Trophoblast cell (in vitro differentiated cells and primary cell): ENCODE data around the gene MANSC4.
"Not testable (repeated sequence)": the region's sequence is repeated elsewhere in the genome, so short reads cannot be mapped to it uniquely, and the experiment has no call there.

ENCODE experiments used
- DNase-seq, 2 donors: peaks; one replicate each; pipeline ENCODE4 v3.0.0-alpha.2; 2016
- H2AFZ ChIP-seq: 2 replicates; pipeline ENCODE4 v1.6.1; 2013; ENCODE audit warnings: low read length, moderate library complexity, mild to moderate bottlenecking; ENCODE audit not compliant: insufficient read depth, poor library complexity
- H2AK5ac ChIP-seq: 2 replicates; pipeline ENCODE4 v1.6.1; 2013; ENCODE audit warnings: mild to moderate bottlenecking, low read length
- H2BK120ac ChIP-seq: 2 replicates; pipeline ENCODE4 v1.6.1; 2013; ENCODE audit warnings: low read length, mild to moderate bottlenecking, moderate library complexity; ENCODE audit not compliant: insufficient read depth, poor library complexity
- H2BK12ac ChIP-seq: 2 replicates; pipeline ENCODE4 v1.6.1; 2013; ENCODE audit warnings: mild to moderate bottlenecking, low read length, moderate library complexity
- H2BK5ac ChIP-seq: 2 replicates; pipeline ENCODE4 v1.6.1; 2013; ENCODE audit warnings: low read length, low read depth, moderate library complexity, mild to moderate bottlenecking; ENCODE audit not compliant: poor library complexity
- H3K14ac ChIP-seq: 2 replicates; pipeline ENCODE4 v1.6.1; 2013; ENCODE audit warnings: mild to moderate bottlenecking, low read length
- H3K18ac ChIP-seq: 2 replicates; pipeline ENCODE4 v1.6.1; 2013; ENCODE audit warnings: mild to moderate bottlenecking, low read length
- H3K23ac ChIP-seq: 2 replicates; pipeline ENCODE4 v1.6.1; 2013; ENCODE audit warnings: low read length
- H3K27ac ChIP-seq: 2 replicates; pipeline ENCODE4 v1.5.1; 2013; ENCODE audit warnings: low read depth, mild to moderate bottlenecking, inconsistent platforms, low read length, moderate library complexity
- H3K27me3 ChIP-seq: 2 replicates; pipeline ENCODE4 v1.6.1; 2013; ENCODE audit warnings: inconsistent platforms, mild to moderate bottlenecking, low read length, moderate library complexity; ENCODE audit not compliant: insufficient read depth
- H3K36me3 ChIP-seq, 2 experiments: 1 replicate in 1 of 2; 2 replicates in 1 of 2; pipeline ENCODE4 v1.6.1; 2013; ENCODE audit warnings: low read length in 2 of 2, mild to moderate bottlenecking in 2 of 2, moderate library complexity in 1 of 2; ENCODE audit not compliant: insufficient read depth in 2 of 2, control insufficient read depth in 1 of 2
- H3K4ac ChIP-seq: 2 replicates; pipeline ENCODE4 v1.6.1; 2013; ENCODE audit warnings: low read depth, mild to moderate bottlenecking, low read length, moderate library complexity
- H3K4me1 ChIP-seq, 2 experiments: 1 replicate in 1 of 2; 2 replicates in 1 of 2; pipeline ENCODE4 v1.6.1; 2013; ENCODE audit warnings: low read length in 2 of 2, mild to moderate bottlenecking in 2 of 2, moderate library complexity in 1 of 2; ENCODE audit not compliant: insufficient read depth in 2 of 2, control insufficient read depth in 1 of 2
- H3K4me2 ChIP-seq: 2 replicates; pipeline ENCODE4 v1.6.1; 2013; ENCODE audit warnings: inconsistent platforms, mild to moderate bottlenecking, low read length, moderate library complexity
- H3K4me3 ChIP-seq: 2 replicates; pipeline ENCODE4 v1.5.1; 2013; ENCODE audit warnings: mild to moderate bottlenecking, low read depth, low read length, inconsistent platforms
- H3K79me1 ChIP-seq: one replicate; pipeline ENCODE4 v1.6.1; 2013; ENCODE audit warnings: low read length
- H3K79me2 ChIP-seq: 2 replicates; pipeline ENCODE4 v1.6.1; 2013; ENCODE audit warnings: low read length, mild to moderate bottlenecking; ENCODE audit not compliant: control insufficient read depth, insufficient read depth, poor library complexity
- H3K9ac ChIP-seq: 2 replicates; pipeline ENCODE4 v1.6.1; 2013; ENCODE audit warnings: mild to moderate bottlenecking, low read length
- H3K9me3 ChIP-seq: 2 replicates; pipeline ENCODE4 v1.6.1; 2013; ENCODE audit warnings: low read depth, mild to moderate bottlenecking, control low read depth, inconsistent platforms, low read length; ENCODE audit not compliant: insufficient read depth
- H4K12ac ChIP-seq: 2 replicates; pipeline ENCODE4 v1.6.1; 2013; ENCODE audit warnings: low read depth, mild to moderate bottlenecking, low read length, moderate library complexity
- H4K8ac ChIP-seq: 2 replicates; pipeline ENCODE4 v1.6.1; 2013; ENCODE audit warnings: low read depth, mild to moderate bottlenecking, low read length, moderate library complexity
- H4K91ac ChIP-seq: one replicate; pipeline ENCODE4 v1.6.1; 2013; ENCODE audit warnings: low read depth, mild to moderate bottlenecking, low read length, moderate library complexity
- WGBS: extraction: QIAGEN DNeasy Blood & Tissue Kit; methylation state at CpG from one replicate; pipeline ENCODE4 v1.1.7; 2013; ENCODE audit warnings: missing lambda C conversion rate; ENCODE audit not compliant: insufficient read length, insufficient coverage; ENCODE audit errors: extremely low coverage; 5-methylcytosine and 5-hydroxymethylcytosine counted together

Gene MANSC4

GRCh38 chr12:27754795-27755194, 25.2 kb downstream of the MANSC4 start:
- H4K91ac ChIP-seq: no peak overlapping the region
- no CpG with 5 or more reads among the region's 3 CpGs for WGBS

GRCh38 chr12:27751386-27752047, 28.5 kb downstream of the MANSC4 start:
- no peaks in the 10 kb centered on the region for H3K9me3 ChIP-seq
- H3K18ac ChIP-seq: peak overlapping the region; percentile 72

More at GRCh38 chr12:27754795-27755194, 25.2 kb downstream of the MANSC4 start:
- no peak overlapping the region for H3K14ac ChIP-seq
- H2AK5ac ChIP-seq: no peak overlapping the region
- no peak overlapping the region for H3K18ac ChIP-seq
- H3K4ac ChIP-seq: no peak overlapping the region
- H3K9me3 ChIP-seq: no peaks in the 10 kb centered on the region
- H4K12ac ChIP-seq: no peak overlapping the region
- H3K27ac ChIP-seq: no peak overlapping the region
- no peak overlapping the region for H2BK120ac ChIP-seq
- DNase-seq: no peak
- no peak overlapping the region for H2AFZ ChIP-seq
- no peak overlapping the region for H3K4me2 ChIP-seq
- H2BK5ac ChIP-seq: no peak overlapping the region
- H2BK12ac ChIP-seq: no peak overlapping the region
- no peak overlapping the region for H3K23ac ChIP-seq
- no peak overlapping the region for H4K8ac ChIP-seq
- no peaks in the 10 kb centered on the region for H3K27me3 ChIP-seq
- peaks cover 5 to 6% of the 10 kb centered on the region in 2 experiments for H3K36me3 ChIP-seq
- H3K4me3 ChIP-seq: no peak overlapping the region
- H3K9ac ChIP-seq: no peak overlapping the region
- H3K79me2 ChIP-seq: no peaks in the 10 kb centered on the region
- no peaks in the 10 kb centered on the region for H3K79me1 ChIP-seq
- H3K4me1 ChIP-seq: peaks cover 5% of the 10 kb centered on the region in 2 experiments

GRCh38 chr12:27747111-27747820, 32.8 kb downstream of the MANSC4 start:
- Histone ChIP-seq H3K36me3 (peaks cover 6 to 8% of the 10 kb centered on the region in 2 experiments), H3K4ac (no peak overlapping the region), H3K79me1 (no peaks in the 10 kb centered on the region), H3K14ac (no peak overlapping the region), H3K18ac (no peak overlapping the region), H3K4me2 (no peak overlapping the region), H3K9me3 (no peaks in the 10 kb centered on the region), H2BK120ac (no peak overlapping the region), H3K4me3 (no peak overlapping the region), H3K79me2 (no peaks in the 10 kb centered on the region), H3K9ac (no peak overlapping the region), H3K23ac (no peak overlapping the region), H2BK5ac (no peak overlapping the region), H3K4me1 (peaks cover 5% of the 10 kb centered on the region in 2 experiments), H4K12ac (no peak overlapping the region), H2AFZ (no peak overlapping the region), H4K91ac (no peak overlapping the region), H2AK5ac (no peak overlapping the region), H3K27me3 (no peaks in the 10 kb centered on the region), H3K27ac (no peak overlapping the region), H4K8ac (no peak overlapping the region), H2BK12ac (no peak overlapping the region)
- DNase-seq: no peak
- WGBS: no CpG with 5 or more reads among the region's 3 CpGs

More at GRCh38 chr12:27751386-27752047, 28.5 kb downstream of the MANSC4 start:
- Histone ChIP-seq H2BK5ac (peak overlapping the region; percentile 44), H2AK5ac (no peak overlapping the region), H4K8ac (peak overlapping the region; percentile 29), H3K36me3 (peaks cover 4 to 6% of the 10 kb centered on the region in 2 experiments), H3K23ac (no peak overlapping the region), H3K79me2 (no peaks in the 10 kb centered on the region), H3K4me3 (no peak overlapping the region), H3K4me2 (no peak overlapping the region), H4K91ac (peak overlapping the region; percentile 25), H3K9ac (no peak overlapping the region), H3K14ac (peak overlapping the region; percentile 40), H2BK120ac (peak overlapping the region; percentile 37), H3K27me3 (no peaks in the 10 kb centered on the region), H3K4ac (no peak overlapping the region), H2AFZ (no peak overlapping the region), H3K27ac (no peak overlapping the region), H3K79me1 (no peaks in the 10 kb centered on the region), H4K12ac (no peak overlapping the region), H2BK12ac (peak overlapping the region; percentile 73), H3K4me1 (peaks cover 5% of the 10 kb centered on the region in 2 experiments)
- peak; percentile 85 for DNase-seq
- no CpG with 5 or more reads among the region's 15 CpGs for WGBS

- H3K9ac ChIP-seq, H3K79me1 ChIP-seq, H2BK12ac ChIP-seq, H3K4me3 ChIP-seq, H2BK5ac ChIP-seq, H3K4ac ChIP-seq, H2AFZ ChIP-seq, DNase-seq, H3K9me3 ChIP-seq, H3K14ac ChIP-seq, H4K91ac ChIP-seq, H2AK5ac ChIP-seq, H3K4me1 ChIP-seq, H3K18ac ChIP-seq, H2BK120ac ChIP-seq, H4K12ac ChIP-seq, H4K8ac ChIP-seq, H3K23ac ChIP-seq, H3K27ac ChIP-seq, H3K4me2 ChIP-seq, H3K27me3 ChIP-seq, H3K36me3 ChIP-seq, H3K79me2 ChIP-seq: not testable (repeated sequence)
- WGBS: no CpG with 5 or more reads among the region's 1 CpG
Measured at GRCh38 chr12:27745734-27746133, 34.3 kb downstream of the MANSC4 start.
